ENCODE results near the gene SPRYD3.

SPRYD3 gene

GRCh38 chr12:53049571-53050318, 29.4 kb downstream of the SPRYD3 start, which contains the start of gene TNS2 (continued):
- TF ChIP-seq ZBTB10 (tag by site-specific recombination; IDR thresholded peaks at IDR 0.05) (peak; percentile 75), ZNF449 (tag by site-specific recombination; IDR thresholded peaks at IDR 0.05) (no peak), PRDM4 (tag by site-specific recombination; IDR thresholded peaks at IDR 0.05) (peak; percentile 47; the same call in 1 of the 2 replicates), ZNF335 (tag by site-specific recombination; conservative IDR thresholded peaks at IDR 0.05) (0 out of 2 replicates have a peak, but pooled peaks have one; percentile 19), ZNF645 (tag by site-specific recombination; IDR thresholded peaks at IDR 0.05) (no peak), ZNF596 (tag by site-specific recombination; IDR thresholded peaks at IDR 0.05) (no peak), ZIC2 (tag by site-specific recombination; IDR thresholded peaks at IDR 0.05) (peak; percentile 96)
- TF ChIP-seq, protein P1, sequence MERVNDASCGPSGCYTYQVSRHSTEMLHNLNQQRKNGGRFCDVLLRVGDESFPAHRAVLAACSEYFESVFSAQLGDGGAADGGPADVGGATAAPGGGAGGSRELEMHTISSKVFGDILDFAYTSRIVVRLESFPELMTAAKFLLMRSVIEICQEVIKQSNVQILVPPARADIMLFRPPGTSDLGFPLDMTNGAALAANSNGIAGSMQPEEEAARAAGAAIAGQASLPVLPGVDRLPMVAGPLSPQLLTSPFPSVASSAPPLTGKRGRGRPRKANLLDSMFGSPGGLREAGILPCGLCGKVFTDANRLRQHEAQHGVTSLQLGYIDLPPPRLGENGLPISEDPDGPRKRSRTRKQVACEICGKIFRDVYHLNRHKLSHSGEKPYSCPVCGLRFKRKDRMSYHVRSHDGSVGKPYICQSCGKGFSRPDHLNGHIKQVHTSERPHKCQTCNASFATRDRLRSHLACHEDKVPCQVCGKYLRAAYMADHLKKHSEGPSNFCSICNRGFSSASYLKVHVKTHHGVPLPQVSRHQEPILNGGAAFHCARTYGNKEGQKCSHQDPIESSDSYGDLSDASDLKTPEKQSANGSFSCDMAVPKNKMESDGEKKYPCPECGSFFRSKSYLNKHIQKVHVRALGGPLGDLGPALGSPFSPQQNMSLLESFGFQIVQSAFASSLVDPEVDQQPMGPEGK (tag by site-specific recombination; IDR thresholded peaks at IDR 0.05), result peak; percentile 88

GRCh38 chr12:53048780-53049401, 30.3 kb downstream of the SPRYD3 start:
- POLR2A ChIA-PET, result interaction anchor here (0.5 to 2.1 kb wide), 6 partner anchors 8 to 1110 kb away, joined by 4 to 11 read pairs (median 4); partner anchors contain the start of genes EIF4B, MAP3K12 and SPRYD3
- Histone ChIP-seq H3K4me1 (ENCODE audit: control insufficient read depth, insufficient read depth, low read length) (peaks cover 40% of the 10 kb centered on the region), H3K36me3 (ENCODE audit: control insufficient read depth in 2 of 2, insufficient read depth in 1 of 2, low read length in 2 of 2) (peaks cover 0 to 7% of the 10 kb centered on the region in 2 experiments; a peak in 1 of 3 replicates), H3K27ac (ENCODE audit: extremely low read depth, low read depth, low read length) (peak overlapping the region; percentile 81), H3K9me3 (ENCODE audit: control insufficient read depth, insufficient read depth, low read depth, low read length) (no peaks in the 10 kb centered on the region), H3K4me3 (ENCODE audit: low read depth, low read length) (no peak overlapping the region)
- CTCF ChIA-PET, result interaction anchor here (0.6 to 2.4 kb wide), 15 partner anchors 8 to 682 kb away, joined by 3 to 16 read pairs (median 3); partner anchors contain the start of genes EIF4B and KRT85
- TF ChIP-seq ZNF341 (tag by site-specific recombination; IDR thresholded peaks at IDR 0.05; ENCODE audit: low read depth) (0 out of 2 replicates have a peak, but pooled peaks have one; percentile 7), ZNF366 (tag by site-specific recombination; conservative IDR thresholded peaks at IDR 0.05) (peak; percentile 54; the same call in 1 of the 2 replicates), WT1 (tag by site-specific recombination; IDR thresholded peaks at IDR 0.05) (peak; percentile 95), REST (tag by site-specific recombination; IDR thresholded peaks at IDR 0.05) (peak; percentile 93), IKZF3 (tag by site-specific recombination; IDR thresholded peaks at IDR 0.05) (no peak; the same call in 1 of the 2 replicates), ZNF394 (tag by site-specific recombination; IDR thresholded peaks at IDR 0.05; ENCODE audit: borderline replicate concordance) (peak; percentile 31; the same call in 1 of the 2 replicates), ZNF335 (tag by site-specific recombination; conservative IDR thresholded peaks at IDR 0.05) (0 out of 2 replicates have a peak, but pooled peaks have one; percentile 19)
- TF ChIP-seq, protein P2, sequence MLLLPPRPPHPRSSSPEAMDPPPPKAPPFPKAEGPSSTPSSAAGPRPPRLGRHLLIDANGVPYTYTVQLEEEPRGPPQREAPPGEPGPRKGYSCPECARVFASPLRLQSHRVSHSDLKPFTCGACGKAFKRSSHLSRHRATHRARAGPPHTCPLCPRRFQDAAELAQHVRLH (tag by site-specific recombination; IDR thresholded peaks at IDR 0.05), result no peak
- TF ChIP-seq, protein P1 (tag by site-specific recombination; IDR thresholded peaks at IDR 0.05), result peak; percentile 10; the same call in 1 of the 2 replicates
